T-helper 17 cell (primary cell): ENCODE measurements around the gene IFT57. TPM values are rescaled to one million over a fixed set of nuclear protein-coding genes. Genes with fewer than 3 reads are reported as not detected.

Source experiments
- total RNA-seq, 4 donors: library from RNA in 2 of 4; stranded (reverse) in 2 of 4; gene quantifications; one replicate each; pipeline ENCODE4 v1.2.3 and lab custom pipeline; 2022 to 2026

The IFT57 gene
- total RNA-seq, 2 donors from 2014 or later: 48.4 to 52.9 TPM

Other genes with a start within 250 kb of the IFT57 start
- gene CD47, start 131.4 kb downstream of the IFT57 start, total RNA-seq: 100 to 1,000 TPM; 150 to 170 TPM
- 1 to 10 TPM in 1 of 2 donors, under 1 TPM in 1; 0.37 to 2.0 TPM for gene HHLA2, start 74.1 kb upstream of the IFT57 start, total RNA-seq